Measurements from ENCODE around the gene CNKSR2.

Gene CNKSR2

GRCh38 chrX:21374163-21374993, at the start of gene CNKSR2:
CNKSR2 (plus strand) TSS chrX:21374418; CDS start chrX:21374898, 480 bp downstream.
- no peak for DNase-seq

- DNase-seq, result no peak
Observed at GRCh38 chrX:21354725-21355124, 19.5 kb upstream of the CNKSR2 start.

- no peak for DNase-seq
Observed at GRCh38 chrX:21355831-21356230, 18.4 kb upstream of the CNKSR2 start.

- DNase-seq, result no peak
Observed at GRCh38 chrX:21369613-21370012, 4.6 kb upstream of the CNKSR2 start.

- no peak for DNase-seq
Observed at GRCh38 chrX:21373001-21373400, 1.2 kb upstream of the CNKSR2 start.

- no peak for DNase-seq
Observed at GRCh38 chrX:21373637-21374162, 518 bp upstream of the CNKSR2 start.

GRCh38 chrX:21374994-21375707, 933 bp downstream of the CNKSR2 start:
- no peak for DNase-seq

GRCh38 chrX:21375708-21376009, 1.4 kb downstream of the CNKSR2 start:
- DNase-seq, result no peak

GRCh38 chrX:21376636-21377035, 2.4 kb downstream of the CNKSR2 start:
- DNase-seq, result no peak

GRCh38 chrX:21379991-21380390, 5.8 kb downstream of the CNKSR2 start:
- no peak for DNase-seq

- no peak for DNase-seq
Observed at GRCh38 chrX:21382715-21383114, 8.5 kb downstream of the CNKSR2 start.

GRCh38 chrX:21383546-21383945, 9.3 kb downstream of the CNKSR2 start:
- no peak for DNase-seq

- DNase-seq, result no peak
Observed at GRCh38 chrX:21384178-21384577, 10.0 kb downstream of the CNKSR2 start.

GRCh38 chrX:21394792-21395191, 20.6 kb downstream of the CNKSR2 start:
- no peak for DNase-seq

GRCh38 chrX:21398426-21398825, 24.2 kb downstream of the CNKSR2 start:
- DNase-seq, result no peak

GRCh38 chrX:21400408-21401121, 26.3 kb downstream of the CNKSR2 start:
- no peak for DNase-seq

- DNase-seq, result no peak
Observed at GRCh38 chrX:21408307-21408706, 34.1 kb downstream of the CNKSR2 start.

- no peak for DNase-seq
Observed at GRCh38 chrX:21408788-21409187, 34.6 kb downstream of the CNKSR2 start.

- no peak for DNase-seq
Observed at GRCh38 chrX:21412029-21412428, 37.8 kb downstream of the CNKSR2 start.

GRCh38 chrX:21412883-21413282, 38.7 kb downstream of the CNKSR2 start:
- DNase-seq, result no peak

- no peak for DNase-seq
Observed at GRCh38 chrX:21427086-21427485, 52.9 kb downstream of the CNKSR2 start.

GRCh38 chrX:21437036-21437435, 62.8 kb downstream of the CNKSR2 start:
- DNase-seq, result no peak

- no peak for DNase-seq
Observed at GRCh38 chrX:21438792-21439191, 64.6 kb downstream of the CNKSR2 start.

- no peak for DNase-seq
Observed at GRCh38 chrX:21440911-21441310, 66.7 kb downstream of the CNKSR2 start.

Data from NK-92 treated with Interleukin-12 subunit alpha and Interleukin-12 subunit beta, amount 100 ng/mL, for 24 hours (cell line).